Coronary artery (tissue), 2 donors: Measurements from ENCODE around the gene CBLN3.

Experiments
- DNase-seq: peaks from one replicate; pipeline ENCODE4 v3.0.0-alpha.2; 2017; ENCODE audit warnings: low spot score
- H3K27ac ChIP-seq, 2 donors: fragments of 200-600 bp; sonication (generic); one replicate each; pipeline ENCODE4 v1.5.1; 2016 to 2019
- H3K4me3 ChIP-seq: fragments of 200-600 bp; sonication (generic); 2 replicates; pipeline ENCODE4 v1.5.1; 2016; ENCODE audit warnings: mild to moderate bottlenecking, moderate library complexity
- CTCF ChIP-seq: fragments of 200-600 bp; sonication (generic); IDR thresholded peaks from one replicate; pipeline ENCODE4 v1.5.1; 2019; ENCODE audit warnings: antibody characterized with exemption

Gene CBLN3

GRCh38 chr14:24422694-24423601 lies 6.5 kb downstream of the CBLN3 start:
- DNase-seq, result no peak
- H3K27ac ChIP-seq, result no peak overlapping the region
- no peak overlapping the region for H3K4me3 ChIP-seq
- no peak for TF ChIP-seq CTCF

DNA sequence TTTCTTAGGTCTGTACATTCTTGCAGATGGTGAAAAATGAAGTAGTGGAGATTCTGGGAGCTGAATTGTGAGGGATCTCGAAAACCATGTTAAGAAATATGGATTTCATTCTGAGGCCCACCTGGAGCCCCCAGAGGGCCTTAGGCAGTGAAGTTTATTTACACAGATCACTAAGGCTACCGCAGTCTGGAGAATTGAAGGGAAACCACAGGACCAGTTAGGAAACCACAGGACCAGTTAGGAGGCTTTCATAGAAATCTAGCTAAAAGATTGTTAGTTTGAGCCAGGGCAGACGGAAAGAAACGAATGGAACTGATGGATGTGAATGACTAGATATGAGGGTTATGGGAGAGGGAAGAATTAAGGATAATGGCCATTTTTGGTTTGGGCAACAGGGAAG lies 7.2 kb downstream of the CBLN3 start:
- TF ChIP-seq CTCF, result no peak
- Histone ChIP-seq H3K27ac (no peak overlapping the region), H3K4me3 (no peak overlapping the region)
- DNase-seq, result no peak

GRCh38 chr14:24418492-24418873 lies 11.0 kb downstream of the CBLN3 start:
- Histone ChIP-seq H3K4me3 (no peak overlapping the region), H3K27ac (no peak overlapping the region)
- TF ChIP-seq CTCF, result no peak
- DNase-seq, result no peak

DNA sequence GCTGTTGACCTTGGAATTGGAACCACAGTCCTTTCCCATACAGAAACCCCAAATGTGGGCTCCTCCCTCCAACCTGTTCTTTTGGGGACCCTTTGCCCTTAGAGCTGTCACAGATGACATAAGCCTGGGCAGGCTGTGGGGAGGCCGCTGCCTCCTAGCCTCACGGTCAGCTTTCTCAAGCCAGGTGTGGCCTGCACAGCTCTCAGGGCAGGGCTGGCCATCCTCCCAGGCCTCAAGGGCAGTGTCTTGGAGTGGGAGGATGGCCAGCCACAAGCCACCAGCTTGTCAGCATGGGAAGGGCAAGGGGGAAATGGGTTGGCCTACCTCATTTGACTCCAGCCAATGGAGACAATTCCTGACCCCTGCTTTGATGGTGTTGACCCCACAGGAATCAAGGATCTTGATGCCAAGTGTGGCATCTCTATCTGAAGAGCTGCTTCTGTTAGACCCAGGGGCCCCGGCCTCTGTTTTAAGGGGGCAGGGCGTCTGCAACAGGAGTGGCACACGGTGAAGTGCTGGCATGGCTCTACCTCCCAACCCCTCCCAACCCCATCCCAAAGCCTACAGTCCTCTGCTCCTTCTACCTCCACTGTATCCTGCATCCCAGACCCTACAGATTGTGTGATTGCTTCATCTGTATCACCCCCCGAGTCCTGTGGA lies 11.5 kb downstream of the CBLN3 start:
- no peak overlapping the region for H3K4me3 ChIP-seq
- DNase-seq, result no peak
- H3K27ac ChIP-seq, result no peak overlapping the region
- TF ChIP-seq CTCF, result no peak

DNA sequence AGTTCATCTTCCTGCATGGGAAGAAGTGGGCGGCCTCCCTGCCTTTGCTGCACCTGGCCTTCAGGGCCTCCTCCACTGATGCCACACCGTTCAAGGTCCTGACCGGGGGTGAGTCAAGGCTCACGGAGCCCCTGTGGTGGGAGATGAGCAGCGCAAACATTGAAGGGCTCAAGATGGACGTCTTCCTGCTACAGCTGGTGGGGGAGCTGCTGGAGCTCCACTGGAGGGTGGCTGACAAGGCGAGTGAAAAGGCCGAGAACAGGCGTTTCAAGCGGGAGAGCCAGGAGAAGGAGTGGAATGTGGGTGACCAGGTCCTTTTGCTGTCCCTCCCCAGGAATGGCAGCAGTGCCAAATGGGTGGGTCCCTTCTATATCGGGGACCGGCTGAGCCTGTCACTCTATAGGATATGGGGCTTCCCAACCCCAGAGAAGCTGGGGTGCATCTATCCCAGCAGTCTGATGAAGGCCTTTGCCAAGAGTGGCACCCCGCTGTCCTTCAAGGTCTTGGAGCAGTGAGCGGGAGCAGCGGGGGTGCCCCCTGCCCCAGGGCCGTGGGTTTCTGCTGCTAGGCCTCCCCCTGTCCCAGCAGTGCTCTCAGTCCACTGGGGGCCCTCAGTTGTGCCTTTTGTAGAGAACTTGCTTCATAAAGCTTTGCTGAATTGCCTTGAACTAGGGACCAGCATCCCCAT lies 12.4 kb downstream of the CBLN3 start:
- no peak overlapping the region for H3K27ac ChIP-seq
- DNase-seq, result no peak
- TF ChIP-seq CTCF, result no peak
- no peak overlapping the region for H3K4me3 ChIP-seq

GRCh38 chr14:24416254-24416931 lies 13.1 kb downstream of the CBLN3 start:
- no peak for DNase-seq
- H3K27ac ChIP-seq, result no peak overlapping the region
- H3K4me3 ChIP-seq, result no peak overlapping the region
- TF ChIP-seq CTCF, result no peak
